Lower leg skin (tissue), 4 donors: Measurements from ENCODE around the gene KCNQ2. TPM values are rescaled to one million over a fixed set of nuclear protein-coding genes. Genes with fewer than 3 reads are reported as not detected.

Experiments used
- DNase-seq, 2 donors: peaks; one replicate each; pipeline ENCODE4 v3.0.0-alpha.2; 2019; ENCODE audit warnings: low spot score in 2 of 2
- H3K4me3 ChIP-seq: fragments of 200-600 bp; sonication (generic); 2 replicates; pipeline ENCODE4 v1.5.1; 2017; ENCODE audit warnings: mild to moderate bottlenecking, low read depth; ENCODE audit not compliant: poor library complexity, severe bottlenecking
- POLR2A ChIP-seq, 2 donors: fragments of 450-650 bp; IDR thresholded peaks; one replicate each; pipeline ENCODE4 v1.6.1; 2016 to 2017; ENCODE audit warnings: antibody characterized with exemption in 2 of 2, mild to moderate bottlenecking in 1 of 2, moderate library complexity in 1 of 2
- WGBS, 2 donors: methylation state at CpG; one replicate each; pipeline ENCODE4 v1.1.5; 2018; 5-methylcytosine and 5-hydroxymethylcytosine counted together
- intact Hi-C: fragments of 100-400 bp; cut with DNase I; formaldehyde crosslinking; loops from one replicate; pipeline ENCODE4 v1.15.0; 2023; ENCODE audit warnings: low total_unique reads
- total RNA-seq, 4 donors: library from RNA; depleted of rRNA; stranded (reverse); fragments of >200 nt; gene quantifications; one replicate each; pipeline ENCODE4 v1.1.0, GENCODE V29; 2016
- TF ChIP-seq, protein P1 (sequence below), 3 donors: fragments of 450-650 bp; IDR thresholded peaks; one replicate each; pipeline ENCODE4 v1.5.1; 2016; ENCODE audit warnings: antibody characterized with exemption in 3 of 3, mild to moderate bottlenecking in 3 of 3, moderate library complexity in 2 of 3

KCNQ2 gene
- total RNA-seq, 4 donors from 2014 or later = not detected

DNA sequence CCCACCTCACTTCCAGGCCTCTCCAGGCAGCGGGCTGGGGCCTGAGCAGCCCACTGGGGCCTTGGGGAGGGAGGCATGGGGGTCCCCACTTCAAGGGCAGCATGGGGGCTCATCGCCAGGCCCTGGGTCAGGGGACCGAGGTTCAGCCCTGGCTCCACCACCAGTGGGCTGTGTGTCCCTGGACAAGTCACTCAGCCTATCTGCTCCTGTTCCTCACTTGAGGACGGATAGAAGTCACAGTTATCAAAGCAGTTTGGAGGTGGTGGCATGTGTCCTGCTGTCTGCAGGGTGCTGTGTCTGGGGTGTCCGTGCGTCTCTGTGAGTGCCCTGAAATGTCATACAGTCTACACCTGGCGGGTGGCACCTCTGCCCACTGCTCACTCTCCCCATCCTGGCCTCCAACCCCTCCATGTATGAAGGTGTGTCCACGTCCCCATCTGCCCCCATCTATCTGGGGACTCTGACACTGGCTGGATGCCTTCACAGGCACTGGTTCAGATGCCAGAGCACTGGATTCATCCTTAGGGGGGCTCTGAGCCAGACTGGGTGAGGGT lies 22.8 kb upstream of the KCNQ2 start:
- H3K4me3 ChIP-seq = no peak overlapping the region
- no peak for TF ChIP-seq POLR2A (IDR thresholded peaks at IDR 0.05)
- TF ChIP-seq, protein P1, sequence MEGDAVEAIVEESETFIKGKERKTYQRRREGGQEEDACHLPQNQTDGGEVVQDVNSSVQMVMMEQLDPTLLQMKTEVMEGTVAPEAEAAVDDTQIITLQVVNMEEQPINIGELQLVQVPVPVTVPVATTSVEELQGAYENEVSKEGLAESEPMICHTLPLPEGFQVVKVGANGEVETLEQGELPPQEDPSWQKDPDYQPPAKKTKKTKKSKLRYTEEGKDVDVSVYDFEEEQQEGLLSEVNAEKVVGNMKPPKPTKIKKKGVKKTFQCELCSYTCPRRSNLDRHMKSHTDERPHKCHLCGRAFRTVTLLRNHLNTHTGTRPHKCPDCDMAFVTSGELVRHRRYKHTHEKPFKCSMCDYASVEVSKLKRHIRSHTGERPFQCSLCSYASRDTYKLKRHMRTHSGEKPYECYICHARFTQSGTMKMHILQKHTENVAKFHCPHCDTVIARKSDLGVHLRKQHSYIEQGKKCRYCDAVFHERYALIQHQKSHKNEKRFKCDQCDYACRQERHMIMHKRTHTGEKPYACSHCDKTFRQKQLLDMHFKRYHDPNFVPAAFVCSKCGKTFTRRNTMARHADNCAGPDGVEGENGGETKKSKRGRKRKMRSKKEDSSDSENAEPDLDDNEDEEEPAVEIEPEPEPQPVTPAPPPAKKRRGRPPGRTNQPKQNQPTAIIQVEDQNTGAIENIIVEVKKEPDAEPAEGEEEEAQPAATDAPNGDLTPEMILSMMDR (IDR thresholded peaks at IDR 0.05) = no peak
- 76 to 84% methylated on average over 5 to 6 of the region's 8 CpGs for WGBS, 2 donors
- DNase-seq = no peak
- intact Hi-C loops = no loop called here

DNA sequence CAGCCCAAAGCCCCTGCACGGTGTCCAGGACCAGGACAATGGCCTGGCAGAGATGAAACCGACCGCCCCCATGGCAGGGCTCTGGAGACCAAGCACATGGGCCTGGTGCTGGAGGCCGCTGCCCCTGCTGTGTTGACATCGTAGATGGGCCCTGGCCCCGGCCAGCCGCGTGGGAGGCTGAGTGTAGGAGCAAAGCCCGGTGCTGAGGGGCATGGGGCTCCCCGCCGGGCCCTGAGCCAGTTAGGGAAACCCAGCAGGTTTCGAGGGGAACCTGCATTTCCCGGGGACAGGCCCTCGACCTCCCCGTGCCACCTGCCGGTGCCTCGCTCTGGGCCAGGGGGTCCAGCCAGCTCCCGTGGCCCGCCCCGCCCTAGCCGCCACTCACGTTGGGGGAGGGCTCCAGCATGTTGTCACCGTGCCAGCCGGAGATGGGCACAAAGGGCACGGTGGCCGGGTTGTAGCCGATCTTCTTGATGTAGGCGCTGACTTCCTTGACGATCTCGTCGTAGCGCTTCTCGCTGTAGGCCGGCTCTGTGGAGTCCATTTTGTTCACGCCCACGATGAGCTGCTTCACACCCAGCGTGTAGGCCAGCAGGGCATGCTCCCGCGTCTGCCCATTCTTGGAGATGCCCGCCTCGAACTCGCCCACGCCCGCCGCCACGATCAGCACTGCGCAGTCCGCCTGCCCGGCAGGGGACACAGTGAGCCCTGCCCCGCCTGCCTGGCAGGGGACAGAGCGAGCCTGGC lies 22.1 kb upstream of the KCNQ2 start:
- TF ChIP-seq, protein P1 (IDR thresholded peaks at IDR 0.05) = no peak
- no peak for TF ChIP-seq POLR2A (IDR thresholded peaks at IDR 0.05)
- no peak for DNase-seq
- 84 to 89% methylated on average over 34 to 42 of the region's 51 CpGs for WGBS, 2 donors
- no peak overlapping the region for H3K4me3 ChIP-seq
- intact Hi-C loops = no loop called here

DNA sequence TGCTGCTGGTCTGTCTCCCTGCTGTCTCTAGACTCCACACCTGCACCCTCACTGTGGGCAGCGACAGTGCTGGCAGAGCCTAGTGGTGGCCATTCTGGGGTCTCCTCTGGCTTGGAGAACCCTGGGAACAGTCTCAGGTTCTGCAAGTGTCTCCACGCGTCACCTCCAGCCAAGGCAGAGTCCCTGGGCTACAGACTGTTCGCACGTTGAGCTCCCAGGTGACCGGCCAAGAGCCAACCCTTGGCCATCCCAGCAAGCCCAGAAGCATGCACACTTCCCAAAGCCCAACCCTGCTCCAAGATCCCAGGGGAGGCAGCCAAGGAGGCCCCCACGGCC lies 21.6 kb upstream of the KCNQ2 start:
- no peak overlapping the region for H3K4me3 ChIP-seq
- DNase-seq = no peak
- 67 to 78% methylated on average over 4 to 6 of the region's 7 CpGs for whole genome bisulfite sequencing, 2 donors
- intact Hi-C loops = no loop called here
- no peak for TF ChIP-seq POLR2A (IDR thresholded peaks at IDR 0.05)
- TF ChIP-seq, protein P1 (IDR thresholded peaks at IDR 0.05) = no peak

DNA sequence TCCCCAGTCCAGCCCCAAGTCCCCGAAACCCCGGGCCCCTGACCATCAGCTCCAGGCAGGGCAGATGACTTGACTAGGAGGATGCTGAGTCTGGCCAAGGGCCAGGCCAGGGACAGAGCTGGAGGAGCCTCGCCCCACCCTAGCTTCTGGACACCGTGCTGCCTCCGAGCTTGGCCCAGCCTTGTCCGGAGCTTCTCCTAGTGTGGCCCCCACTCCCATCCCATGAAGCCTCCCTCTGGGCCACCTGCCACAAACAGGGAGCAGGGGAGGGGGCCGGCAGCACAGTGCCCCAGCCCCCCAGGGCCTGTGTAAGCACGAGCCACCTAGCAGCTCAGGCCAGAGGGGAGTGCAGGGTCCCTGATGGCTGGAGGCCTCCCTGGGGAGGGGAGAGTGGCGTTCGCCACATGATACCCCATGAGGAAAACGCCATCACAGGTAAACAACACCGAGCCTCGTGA lies 21.1 kb upstream of the KCNQ2 start:
- WGBS, 2 donors = 49 to 76% methylated on average over 12 of the region's 13 CpGs
- TF ChIP-seq, protein P1 (IDR thresholded peaks at IDR 0.05) = no peak
- no peak for TF ChIP-seq POLR2A (IDR thresholded peaks at IDR 0.05)
- H3K4me3 ChIP-seq = no peak overlapping the region
- DNase-seq = no peak
- intact Hi-C loops = no loop called here

DNA sequence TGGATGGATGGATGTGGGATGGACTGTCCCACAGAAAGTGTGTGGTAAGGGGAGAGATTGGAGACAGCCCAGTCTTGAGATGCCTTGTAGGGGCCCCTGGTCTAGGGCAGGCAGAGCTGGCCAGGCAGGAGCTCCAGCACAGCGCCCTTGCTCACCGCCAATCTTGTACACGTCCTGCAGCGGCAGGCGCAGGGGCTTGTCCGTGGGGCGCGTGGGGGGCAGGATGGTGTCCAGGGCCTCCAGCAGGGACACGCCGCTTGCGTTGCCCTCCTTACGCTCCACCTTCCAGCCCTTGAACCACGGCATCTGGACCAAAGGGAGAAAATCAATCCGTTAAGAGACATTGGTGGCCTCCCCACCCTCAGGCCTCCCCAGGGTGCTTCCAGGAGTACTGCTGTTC lies 20.5 kb upstream of the KCNQ2 start:
- no peak overlapping the region for H3K4me3 ChIP-seq
- WGBS, 2 donors = 91 to 94% methylated on average over 14 of the region's 14 CpGs
- TF ChIP-seq POLR2A (IDR thresholded peaks at IDR 0.05) = no peak
- TF ChIP-seq, protein P1 (IDR thresholded peaks at IDR 0.05) = no peak
- intact Hi-C loops = no loop called here
- no peak for DNase-seq
